K562 (cell line): ENCODE results near the gene AURKB. TPM values are rescaled to one million over a fixed set of nuclear protein-coding genes. Genes with fewer than 3 reads are reported as not detected.

Source experiments
- ARID1B ChIP-seq: fragments of 450-650 bp; IDR thresholded peaks from 2 replicates; pipeline ENCODE4 v1.6.1; 2016; ENCODE audit warnings: antibody characterized with exemption, mild to moderate bottlenecking, inconsistent platforms
- BCL6 ChIP-seq: fragments of 250-450 bp; sonication (Bioruptor Pico); IDR thresholded peaks from 2 replicates; pipeline ENCODE4 v1.4.0; 2020
- CREM ChIP-seq: IDR thresholded peaks from 2 replicates; pipeline ENCODE4 v1.6.1; 2014; ENCODE audit warnings: antibody characterized with exemption, low read depth
- GABPA ChIP-seq: fragments of 200-800 bp; sonication (Bioruptor generic); conservative IDR thresholded peaks from 2 replicates; pipeline ENCODE4 v1.6.1; 2016; ENCODE audit warnings: low read depth, missing genetic modification characterization, missing compliant biosample characterization
- JUN ChIP-seq, 2 experiments: sonication (generic) in 1 of 2; formaldehyde crosslinking in 1 of 2; IDR thresholded peaks; 2 replicates each; pipeline versions ENCODE4 v1.6.1 to v1.8.0; 2012 to 2022; ENCODE audit warnings: borderline replicate concordance in 2 of 2, mild to moderate bottlenecking in 2 of 2, improper control_type of control experiment in 1 of 2, low read depth in 1 of 2, low read length in 1 of 2, missing genetic modification reagents in 1 of 2
- MAZ ChIP-seq, 2 experiments: fragments of 450-650 bp in 1 of 2; sonication (generic) in 1 of 2; formaldehyde crosslinking; IDR thresholded peaks in 1 of 2; conservative IDR thresholded peaks in 1 of 2; 2 replicates each; pipeline versions ENCODE4 v1.4.0 to v1.5.0; 2020; ENCODE audit warnings: mild to moderate bottlenecking in 1 of 2, missing genetic modification reagents in 1 of 2
- MBD2 ChIP-seq: sonication (generic); IDR thresholded peaks from 2 replicates; pipeline ENCODE4 v1.6.1; 2016; ENCODE audit warnings: low read depth, borderline replicate concordance
- MTA1 ChIP-seq: fragments of 450-650 bp; IDR thresholded peaks from 2 replicates; pipeline ENCODE4 v1.6.1; 2017; ENCODE audit warnings: borderline replicate concordance
- MTA2 ChIP-seq: fragments of 450-650 bp; IDR thresholded peaks from 2 replicates; pipeline ENCODE4 v1.6.1; 2016; ENCODE audit warnings: low read depth
- MTF1 ChIP-seq: fragments of 250-450 bp; sonication (Bioruptor Pico); IDR thresholded peaks from 2 replicates; pipeline ENCODE4 v1.9.0; 2021; ENCODE audit warnings: moderate library complexity, mild to moderate bottlenecking, inconsistent platforms, borderline replicate concordance
- NBN ChIP-seq: fragments of 450-650 bp; IDR thresholded peaks from 2 replicates; pipeline ENCODE4 v1.6.1; 2016; ENCODE audit warnings: low read depth, mild to moderate bottlenecking
- NEUROD1 ChIP-seq: fragments of 150-350 bp; IDR thresholded peaks from 2 replicates; pipeline ENCODE4 v1.6.1; 2014; ENCODE audit warnings: borderline replicate concordance, low read length, low read depth; ENCODE audit not compliant: partially characterized antibody
- PHF8 ChIP-seq: fragments of 200-600 bp; sonication (generic); IDR thresholded peaks from 2 replicates; pipeline ENCODE4 v1.6.1; 2012; ENCODE audit warnings: mixed run types, mild to moderate bottlenecking, inconsistent platforms, low read length, moderate library complexity, borderline replicate concordance
- PYGO2 ChIP-seq: fragments of 450-650 bp; IDR thresholded peaks from 2 replicates; pipeline ENCODE4 v1.6.1; 2016; ENCODE audit warnings: mild to moderate bottlenecking, missing genetic modification characterization, moderate library complexity, missing compliant biosample characterization
- RBM22 ChIP-seq: fragments of 200-400 bp; formaldehyde crosslinking; IDR thresholded peaks from 2 replicates; pipeline ENCODE4 v1.6.1; 2018; ENCODE audit warnings: low read length, low read depth; ENCODE audit not compliant: poor library complexity, severe bottlenecking
- RBM39 ChIP-seq: fragments of 200-400 bp; formaldehyde crosslinking; optimal IDR thresholded peaks from 2 replicates; pipeline ENCODE3; 2018; ENCODE audit warnings: low read depth, low read length
- RFX1 ChIP-seq: fragments of 450-650 bp; IDR thresholded peaks from 2 replicates; pipeline ENCODE4 v1.6.1; 2016; ENCODE audit warnings: mild to moderate bottlenecking, moderate library complexity
- SUPT5H ChIP-seq: fragments of 450-650 bp; IDR thresholded peaks from 2 replicates; pipeline ENCODE4 v1.6.1; 2016
- ZBTB2 ChIP-seq: fragments of 450-650 bp; IDR thresholded peaks from 2 replicates; pipeline ENCODE4 v1.6.1; 2016; ENCODE audit warnings: antibody characterized with exemption
- ZKSCAN3 ChIP-seq: fragments of 250-450 bp; sonication (Bioruptor Pico); IDR thresholded peaks from 2 replicates; pipeline ENCODE4 v1.4.0; 2020
- ZKSCAN8 ChIP-seq: fragments of 200-800 bp; sonication (Bioruptor generic); IDR thresholded peaks from 2 replicates; pipeline ENCODE4 v1.6.1; 2016; ENCODE audit warnings: missing genetic modification characterization, missing compliant biosample characterization
- ZNF583 ChIP-seq: fragments of 250-450 bp; sonication (Bioruptor Pico); IDR thresholded peaks from 2 replicates; pipeline ENCODE4 v1.4.0; 2020
- ZNF79 ChIP-seq: fragments of 250-450 bp; sonication (Bioruptor Pico); IDR thresholded peaks from 2 replicates; pipeline ENCODE4 v1.4.0; 2020; ENCODE audit warnings: low read depth, mild to moderate bottlenecking, moderate library complexity
- polyA plus RNA-seq, 8 experiments: library from polyadenylated mRNA; depleted of rRNA in 4 of 8; stranded (reverse) in 5 of 8; unstranded in 3 of 8; fragments of >200 nt; fragmentation: Nextera tagmentation in 2 of 8; fragmentation: Illumina TruSeq in 1 of 8; extraction: Ambion mirVana in 2 of 8; extraction: Trizol in 1 of 8; gene quantifications; 2 replicates each; pipeline versions ENCODE4 v1.2.1 to v1.2.3, GENCODE V29; 2011 to 2014; ENCODE audit warnings: inconsistent platforms in 1 of 8, missing spikeins in 1 of 8
- total RNA-seq, 7 experiments: library from RNA; depleted of rRNA in 6 of 7; stranded (reverse); fragments of >200 nt in 6 of 7; fragmentation: Illumina TruSeq in 2 of 7; extraction: Trizol in 2 of 7; gene quantifications; 2 replicates each; pipeline versions ENCODE4 v1.2.1 to v1.2.3, GENCODE V29; 2011 to 2021; ENCODE audit warnings: low replicate concordance in 1 of 7
- TF ChIP-seq, protein P1 (sequence below): fragments of 250-450 bp; sonication (Bioruptor Pico); IDR thresholded peaks from 2 replicates; pipeline ENCODE4 v1.5.0; 2020; ENCODE audit warnings: mild to moderate bottlenecking
- TF ChIP-seq, protein P2 (sequence below): fragments of 450-650 bp; IDR thresholded peaks from 2 replicates; pipeline ENCODE4 v1.6.1; 2016
- TF ChIP-seq, protein P3 (sequence below): fragments of 250-450 bp; sonication (Bioruptor Pico); IDR thresholded peaks from 2 replicates; pipeline ENCODE4 v1.9.0; 2021; ENCODE audit warnings: mild to moderate bottlenecking, inconsistent platforms

Gene AURKB
- total and polyA plus RNA-seq, 9 of the 15 experiments (the other 6 are each of a cell fraction or from before 2014, with no cell fraction given) = 27.2 to 114 (median 74.8) TPM

GRCh38 chr17:8155996-8156245, 54.5 kb downstream of the AURKB start (continued):
- TF ChIP-seq, protein P1, sequence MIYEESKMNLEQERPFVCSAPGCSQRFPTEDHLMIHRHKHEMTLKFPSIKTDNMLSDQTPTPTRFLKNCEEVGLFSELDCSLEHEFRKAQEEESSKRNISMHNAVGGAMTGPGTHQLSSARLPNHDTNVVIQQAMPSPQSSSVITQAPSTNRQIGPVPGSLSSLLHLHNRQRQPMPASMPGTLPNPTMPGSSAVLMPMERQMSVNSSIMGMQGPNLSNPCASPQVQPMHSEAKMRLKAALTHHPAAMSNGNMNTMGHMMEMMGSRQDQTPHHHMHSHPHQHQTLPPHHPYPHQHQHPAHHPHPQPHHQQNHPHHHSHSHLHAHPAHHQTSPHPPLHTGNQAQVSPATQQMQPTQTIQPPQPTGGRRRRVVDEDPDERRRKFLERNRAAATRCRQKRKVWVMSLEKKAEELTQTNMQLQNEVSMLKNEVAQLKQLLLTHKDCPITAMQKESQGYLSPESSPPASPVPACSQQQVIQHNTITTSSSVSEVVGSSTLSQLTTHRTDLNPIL (CRISPR knock-in tag) = no peak
- TF ChIP-seq BCL6 (CRISPR knock-in tag) (no peak), NBN (no peak), PHF8 (peak; percentile 28; the same call in 1 of the 2 replicates), ZNF79 (CRISPR knock-in tag) (no peak), ARID1B (0 out of 2 replicates have a peak, but pooled peaks have one; percentile 18), SUPT5H (peak; percentile 77; the same call in 1 of the 2 replicates), MAZ (CRISPR knock-in tag; conservative IDR thresholded peaks at IDR 0.05 in 1 of 2, IDR thresholded peaks at IDR 0.05 in 1 of 2) (no peak; a peak in 1 of 4 replicates), JUN (IDR thresholded peaks at IDR 0.05; ENCODE audit: borderline replicate concordance, low read depth, low read length) (no peak), JUN (CRISPR knock-in tag; IDR thresholded peaks at IDR 0.05; ENCODE audit: borderline replicate concordance) (no peak), RBM39 (no peak), RBM22 (no peak), PYGO2 (tag) (no peak), MTA2 (no peak), MTF1 (CRISPR knock-in tag) (no peak), MBD2 (no peak), GABPA (tag) (no peak), CREM (no peak), RFX1 (no peak), ZNF583 (no peak), ZKSCAN8 (CRISPR knock-in tag) (no peak), MTA1 (0 out of 2 replicates have a peak, but pooled peaks have one; percentile 7), NEUROD1 (no peak), ZKSCAN3 (CRISPR knock-in tag) (no peak), ZBTB2 (0 out of 2 replicates have a peak, but pooled peaks have one; percentile 48)
- TF ChIP-seq, protein P2, sequence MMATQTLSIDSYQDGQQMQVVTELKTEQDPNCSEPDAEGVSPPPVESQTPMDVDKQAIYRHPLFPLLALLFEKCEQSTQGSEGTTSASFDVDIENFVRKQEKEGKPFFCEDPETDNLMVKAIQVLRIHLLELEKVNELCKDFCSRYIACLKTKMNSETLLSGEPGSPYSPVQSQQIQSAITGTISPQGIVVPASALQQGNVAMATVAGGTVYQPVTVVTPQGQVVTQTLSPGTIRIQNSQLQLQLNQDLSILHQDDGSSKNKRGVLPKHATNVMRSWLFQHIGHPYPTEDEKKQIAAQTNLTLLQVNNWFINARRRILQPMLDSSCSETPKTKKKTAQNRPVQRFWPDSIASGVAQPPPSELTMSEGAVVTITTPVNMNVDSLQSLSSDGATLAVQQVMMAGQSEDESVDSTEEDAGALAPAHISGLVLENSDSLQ = no peak
- TF ChIP-seq, protein P3, sequence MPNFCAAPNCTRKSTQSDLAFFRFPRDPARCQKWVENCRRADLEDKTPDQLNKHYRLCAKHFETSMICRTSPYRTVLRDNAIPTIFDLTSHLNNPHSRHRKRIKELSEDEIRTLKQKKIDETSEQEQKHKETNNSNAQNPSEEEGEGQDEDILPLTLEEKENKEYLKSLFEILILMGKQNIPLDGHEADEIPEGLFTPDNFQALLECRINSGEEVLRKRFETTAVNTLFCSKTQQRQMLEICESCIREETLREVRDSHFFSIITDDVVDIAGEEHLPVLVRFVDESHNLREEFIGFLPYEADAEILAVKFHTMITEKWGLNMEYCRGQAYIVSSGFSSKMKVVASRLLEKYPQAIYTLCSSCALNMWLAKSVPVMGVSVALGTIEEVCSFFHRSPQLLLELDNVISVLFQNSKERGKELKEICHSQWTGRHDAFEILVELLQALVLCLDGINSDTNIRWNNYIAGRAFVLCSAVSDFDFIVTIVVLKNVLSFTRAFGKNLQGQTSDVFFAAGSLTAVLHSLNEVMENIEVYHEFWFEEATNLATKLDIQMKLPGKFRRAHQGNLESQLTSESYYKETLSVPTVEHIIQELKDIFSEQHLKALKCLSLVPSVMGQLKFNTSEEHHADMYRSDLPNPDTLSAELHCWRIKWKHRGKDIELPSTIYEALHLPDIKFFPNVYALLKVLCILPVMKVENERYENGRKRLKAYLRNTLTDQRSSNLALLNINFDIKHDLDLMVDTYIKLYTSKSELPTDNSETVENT (CRISPR knock-in tag) = no peak
